Measurements from ENCODE around the gene MBP.
A peak's percentile ranks its signal among the peaks of the same experiment; 100 is the strongest.

MBP gene

GRCh38 chr18:77053616-77054287 is 78.8 kb downstream of the MBP start:
- Mint-ChIP-seq H3K9me3 (no peaks in the 10 kb centered on the region), H3K4me1 (peaks cover 66% of the 10 kb centered on the region), H3K27ac (peak overlapping the region; percentile 94), H3K4me3 (peak overlapping the region; percentile 82), H3K27me3 (no peaks in the 10 kb centered on the region), H3K36me3 (no peaks in the 10 kb centered on the region)

GRCh38 chr18:77052983-77053309 is 79.6 kb downstream of the MBP start:
- no peak overlapping the region for H3K4me3 Mint-ChIP-seq
- peaks cover 3% of the 10 kb centered on the region for H3K36me3 Mint-ChIP-seq
- no peaks in the 10 kb centered on the region for H3K9me3 Mint-ChIP-seq
- no peaks in the 10 kb centered on the region for H3K27me3 Mint-ChIP-seq
- peak overlapping the region; percentile 93 for H3K27ac Mint-ChIP-seq
- H3K4me1 Mint-ChIP-seq, result peaks cover 69% of the 10 kb centered on the region

- Mint-ChIP-seq H3K27me3 (no peaks in the 10 kb centered on the region), H3K4me1 (peaks cover 70% of the 10 kb centered on the region), H3K27ac (peak overlapping the region; percentile 41), H3K36me3 (peaks cover 5% of the 10 kb centered on the region), H3K9me3 (no peaks in the 10 kb centered on the region), H3K4me3 (no peak overlapping the region)
Measured at GRCh38 chr18:77052297-77052982, 80.1 kb downstream of the MBP start.

- Mint-ChIP-seq H3K9me3 (no peaks in the 10 kb centered on the region), H3K4me1 (peaks cover 63% of the 10 kb centered on the region), H3K4me3 (no peak overlapping the region), H3K27ac (peak overlapping the region; percentile 42), H3K27me3 (no peaks in the 10 kb centered on the region), H3K36me3 (peaks cover 5% of the 10 kb centered on the region)
Measured at GRCh38 chr18:77051581-77052296, 80.8 kb downstream of the MBP start.

- Mint-ChIP-seq H3K9me3 (no peaks in the 10 kb centered on the region), H3K4me3 (no peak overlapping the region), H3K27me3 (no peaks in the 10 kb centered on the region), H3K27ac (no peak overlapping the region), H3K36me3 (peaks cover 5% of the 10 kb centered on the region), H3K4me1 (peaks cover 49% of the 10 kb centered on the region)
Measured at GRCh38 chr18:77049938-77050337, 82.6 kb downstream of the MBP start.

GRCh38 chr18:77047803-77048419 is 84.7 kb downstream of the MBP start:
- Mint-ChIP-seq H3K27me3 (no peaks in the 10 kb centered on the region), H3K36me3 (peaks cover 6% of the 10 kb centered on the region), H3K4me1 (peaks cover 40% of the 10 kb centered on the region), H3K27ac (no peak overlapping the region), H3K9me3 (no peaks in the 10 kb centered on the region), H3K4me3 (no peak overlapping the region)

- H3K36me3 Mint-ChIP-seq, result peaks cover 10% of the 10 kb centered on the region
- peaks cover 38% of the 10 kb centered on the region for H3K4me1 Mint-ChIP-seq
- H3K27me3 Mint-ChIP-seq, result no peaks in the 10 kb centered on the region
- no peaks in the 10 kb centered on the region for H3K9me3 Mint-ChIP-seq
- H3K27ac Mint-ChIP-seq, result no peak overlapping the region
- H3K4me3 Mint-ChIP-seq, result no peak overlapping the region
Measured at GRCh38 chr18:77046994-77047393, 85.6 kb downstream of the MBP start.

GRCh38 chr18:77046409-77046808 is 86.2 kb downstream of the MBP start:
- H3K36me3 Mint-ChIP-seq, result peaks cover 11% of the 10 kb centered on the region
- H3K27me3 Mint-ChIP-seq, result no peaks in the 10 kb centered on the region
- no peak overlapping the region for H3K4me3 Mint-ChIP-seq
- H3K9me3 Mint-ChIP-seq, result no peaks in the 10 kb centered on the region
- peaks cover 32% of the 10 kb centered on the region for H3K4me1 Mint-ChIP-seq
- H3K27ac Mint-ChIP-seq, result peak overlapping the region; percentile 2

GRCh38 chr18:77045677-77046076 is 86.9 kb downstream of the MBP start:
- no peak overlapping the region for H3K4me3 Mint-ChIP-seq
- no peaks in the 10 kb centered on the region for H3K9me3 Mint-ChIP-seq
- H3K27ac Mint-ChIP-seq, result no peak overlapping the region
- peaks cover 13% of the 10 kb centered on the region for H3K36me3 Mint-ChIP-seq
- peaks cover 30% of the 10 kb centered on the region for H3K4me1 Mint-ChIP-seq
- no peaks in the 10 kb centered on the region for H3K27me3 Mint-ChIP-seq

GRCh38 chr18:77044866-77045664 is 87.5 kb downstream of the MBP start:
- H3K9me3 Mint-ChIP-seq, result no peaks in the 10 kb centered on the region
- peaks cover 13% of the 10 kb centered on the region for H3K36me3 Mint-ChIP-seq
- no peaks in the 10 kb centered on the region for H3K27me3 Mint-ChIP-seq
- H3K27ac Mint-ChIP-seq, result no peak overlapping the region
- no peak overlapping the region for H3K4me3 Mint-ChIP-seq
- peaks cover 36% of the 10 kb centered on the region for H3K4me1 Mint-ChIP-seq

GRCh38 chr18:77043541-77044280 is 88.9 kb downstream of the MBP start:
- Mint-ChIP-seq H3K27me3 (no peaks in the 10 kb centered on the region), H3K9me3 (no peaks in the 10 kb centered on the region), H3K36me3 (peaks cover 18% of the 10 kb centered on the region), H3K27ac (no peak overlapping the region), H3K4me3 (no peak overlapping the region), H3K4me1 (peaks cover 46% of the 10 kb centered on the region)

GRCh38 chr18:77042583-77042982 is 90.0 kb downstream of the MBP start:
- H3K4me1 Mint-ChIP-seq, result peaks cover 49% of the 10 kb centered on the region
- H3K4me3 Mint-ChIP-seq, result no peak overlapping the region
- peaks cover 13% of the 10 kb centered on the region for H3K36me3 Mint-ChIP-seq
- H3K9me3 Mint-ChIP-seq, result no peaks in the 10 kb centered on the region
- H3K27ac Mint-ChIP-seq, result no peak overlapping the region
- H3K27me3 Mint-ChIP-seq, result no peaks in the 10 kb centered on the region

GRCh38 chr18:77039196-77040130 is 93.1 kb downstream of the MBP start:
- Mint-ChIP-seq H3K4me3 (no peak overlapping the region), H3K27me3 (no peaks in the 10 kb centered on the region), H3K4me1 (peaks cover 65% of the 10 kb centered on the region), H3K9me3 (no peaks in the 10 kb centered on the region), H3K27ac (peak overlapping the region; percentile 71), H3K36me3 (peaks cover 12% of the 10 kb centered on the region)
